Superior temporal gyrus (tissue), 1 donor: ENCODE measurements around the gene ATRNL1.
"Not testable (repeated sequence)": the region's sequence is repeated elsewhere in the genome, so short reads cannot be mapped to it uniquely, and the experiment has no call there.

Source experiments
- DNase-seq: peaks from one replicate; pipeline ENCODE4 v3.0.0-alpha.2; 2016; ENCODE audit errors: extremely low spot score

The ATRNL1 gene

DNA sequence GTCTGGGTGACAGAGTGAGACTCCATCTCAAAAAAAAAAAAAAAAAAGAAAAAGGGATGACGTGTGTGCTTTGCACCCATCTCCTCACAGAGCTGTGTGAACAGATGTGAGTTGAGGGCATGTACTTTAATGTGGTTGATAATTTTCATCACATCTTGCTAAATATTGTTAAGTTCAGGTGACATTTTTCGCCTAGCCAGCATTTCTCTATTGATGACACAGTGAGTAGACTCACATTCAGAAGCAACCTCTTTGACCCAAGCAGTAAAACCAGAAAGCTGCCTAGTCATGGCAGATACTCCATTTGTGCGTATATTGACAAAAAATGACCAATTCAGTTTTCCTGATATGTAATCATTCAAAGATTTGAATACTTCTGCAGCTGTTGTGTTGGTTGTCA lies 126.0 kb downstream of the ATRNL1 start:
- DNase-seq = no peak

DNA sequence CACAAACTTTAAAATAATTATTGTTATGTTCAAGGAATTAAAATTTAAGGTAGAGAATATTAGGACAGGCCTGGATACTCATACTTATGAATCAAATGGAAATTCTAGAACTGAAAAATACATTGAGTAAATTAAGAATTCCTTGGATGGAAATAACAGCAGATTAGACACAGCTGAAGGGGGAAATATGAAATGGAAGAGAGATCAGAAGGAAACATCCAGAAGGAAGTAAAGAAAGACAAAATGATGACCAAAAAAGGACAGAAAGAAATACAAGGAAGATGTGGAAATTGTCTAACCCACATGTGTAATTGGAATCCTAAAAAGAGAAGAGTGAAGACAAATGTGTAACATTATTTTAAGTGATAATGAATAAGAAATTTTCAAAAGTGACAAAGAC lies 128.9 kb downstream of the ATRNL1 start:
- DNase-seq = no peak

DNA sequence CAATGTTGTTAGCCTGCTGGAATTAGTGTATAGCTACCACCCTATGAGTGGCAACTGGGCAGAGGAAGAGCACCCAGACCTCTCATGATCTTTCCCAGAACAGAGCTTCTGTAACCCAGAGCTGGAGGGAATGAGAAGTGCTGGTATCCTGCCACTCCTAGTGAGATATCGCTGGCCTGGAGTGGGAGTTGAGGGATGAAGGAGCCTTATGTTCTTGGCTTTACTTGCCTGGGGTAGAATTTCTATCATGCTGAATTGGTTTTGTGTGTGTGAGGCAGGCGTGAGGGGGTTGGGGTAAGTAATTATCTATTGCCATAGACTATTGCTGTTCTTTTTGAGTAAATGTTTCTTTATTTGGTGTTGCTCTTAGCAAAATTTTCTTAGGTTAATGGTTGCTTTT lies 146.6 kb downstream of the ATRNL1 start:
- no peak for DNase-seq

DNA sequence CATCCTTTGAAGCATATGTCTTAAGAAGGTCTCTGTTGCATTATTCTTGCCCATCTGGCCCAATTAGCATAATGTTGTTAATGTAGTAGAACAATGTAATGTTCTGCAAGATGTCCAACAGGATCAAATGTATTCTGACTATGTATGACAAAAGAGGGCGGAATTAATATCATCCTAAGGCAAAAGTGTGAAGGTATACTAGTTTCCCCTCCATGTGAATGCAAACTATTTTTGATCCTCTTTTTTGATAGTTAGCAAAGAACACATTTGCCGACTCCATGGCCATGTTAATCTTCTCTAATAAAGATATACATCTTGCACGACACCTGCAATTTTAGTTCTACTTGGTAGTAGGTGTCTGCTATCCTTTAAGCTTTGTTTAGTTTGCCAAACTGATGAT lies 157.6 kb downstream of the ATRNL1 start:
- DNase-seq = no peak

- DNase-seq = not testable (repeated sequence)
Observed at GRCh38 chr10:115253765-115254164, 160.6 kb downstream of the ATRNL1 start.

GRCh38 chr10:115272482-115272881 lies 179.3 kb downstream of the ATRNL1 start:
- DNase-seq = no peak

- DNase-seq = no peak
Observed at GRCh38 chr10:115278294-115278693, 185.1 kb downstream of the ATRNL1 start.

GRCh38 chr10:115295213-115295805 lies 202.1 kb downstream of the ATRNL1 start:
- no peak for DNase-seq

DNA sequence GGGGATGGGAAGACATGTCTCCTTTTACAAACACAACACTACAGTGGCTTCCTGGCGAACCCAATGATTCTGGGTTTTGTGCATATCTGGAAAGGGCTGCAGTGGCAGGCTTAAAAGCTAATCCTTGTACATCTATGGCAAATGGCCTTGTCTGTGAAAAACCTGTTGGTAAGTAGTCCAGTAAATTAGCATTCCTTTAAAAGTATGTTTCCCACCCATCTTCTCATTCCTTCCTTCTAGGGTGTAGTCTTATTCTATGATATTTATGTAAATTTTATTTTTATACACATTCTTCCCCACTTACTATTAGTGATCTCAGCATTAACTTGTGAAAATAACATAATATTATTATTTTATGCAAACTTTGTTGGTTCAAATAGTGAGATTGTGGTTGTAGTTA lies 206.9 kb downstream of the ATRNL1 start:
- DNase-seq = no peak

DNA sequence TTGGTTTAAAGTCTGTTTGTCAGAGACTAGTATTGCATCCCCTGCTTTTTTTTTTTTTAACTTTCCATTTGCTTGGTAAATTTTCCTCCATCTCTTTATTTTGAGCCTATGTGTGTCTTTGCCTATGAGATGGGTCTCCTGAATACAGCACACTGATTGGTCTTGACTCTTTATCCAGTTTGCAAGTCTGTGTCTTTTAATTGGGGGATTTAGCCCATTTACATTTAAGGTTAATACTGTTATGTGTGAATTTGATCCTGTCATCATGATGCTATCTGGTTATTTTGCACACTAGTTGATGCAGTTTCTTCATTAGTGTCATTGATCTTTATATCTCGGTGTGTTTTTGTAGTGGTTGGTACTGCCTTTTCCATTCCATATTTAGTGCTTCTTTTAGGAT lies 226.5 kb downstream of the ATRNL1 start:
- DNase-seq = not testable (repeated sequence)

DNA sequence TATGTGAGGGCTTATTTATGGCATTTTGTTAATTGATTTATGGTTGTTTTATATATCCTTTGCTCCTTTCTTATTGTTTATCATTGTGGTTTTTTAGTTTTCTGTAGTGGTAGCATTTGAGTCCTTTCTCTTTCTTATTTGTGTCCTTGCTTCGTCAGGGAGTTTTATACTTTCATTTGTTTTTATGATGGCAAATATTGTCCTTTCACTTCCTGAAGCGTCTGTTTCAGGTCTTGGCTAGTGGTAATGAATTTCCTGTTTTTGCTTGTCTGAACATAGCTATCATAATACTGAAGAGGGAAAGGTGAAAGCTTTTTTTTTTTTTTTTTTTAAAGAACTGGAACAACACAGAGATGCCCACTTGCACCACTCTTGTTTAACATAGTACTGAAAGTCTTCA lies 228.2 kb downstream of the ATRNL1 start:
- no peak for DNase-seq

DNA sequence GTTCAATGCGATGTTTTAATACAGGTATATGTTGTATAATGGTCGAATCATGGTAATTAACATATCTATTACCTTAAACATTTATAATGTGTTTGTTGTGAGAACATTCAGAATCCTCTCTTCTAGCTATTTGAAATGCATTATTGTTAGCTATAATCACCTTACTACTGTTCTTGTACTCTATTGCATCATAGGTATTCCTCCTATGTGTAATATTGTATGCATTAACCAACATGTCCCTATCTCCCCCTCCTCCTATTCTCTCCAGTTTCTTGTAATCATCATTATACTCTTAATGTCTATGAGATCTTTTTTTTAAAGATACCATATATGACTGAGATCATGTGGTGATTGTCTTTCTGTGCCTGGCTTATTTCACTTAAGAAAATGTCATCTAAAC lies 235.2 kb downstream of the ATRNL1 start:
- no peak for DNase-seq

DNA sequence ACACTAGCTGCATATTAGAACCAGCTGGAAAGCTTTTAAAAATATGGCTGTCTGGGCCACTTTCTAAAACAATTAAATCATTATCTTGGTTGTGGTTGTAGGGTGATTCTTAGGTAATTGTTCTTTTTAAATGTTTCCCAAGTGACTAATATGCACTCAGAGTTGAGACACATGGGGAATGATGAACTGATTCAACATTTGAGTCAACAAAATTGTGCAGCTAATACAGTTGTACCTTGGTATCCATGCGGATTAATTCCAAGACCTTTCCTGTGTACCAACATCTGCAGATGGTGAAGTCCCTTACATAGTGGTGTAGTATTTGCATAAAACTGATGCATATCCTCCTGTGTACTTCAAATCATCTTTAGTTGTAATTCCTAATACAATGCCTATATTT lies 242.2 kb downstream of the ATRNL1 start:
- DNase-seq = no peak

- peak; percentile 13 for DNase-seq
Observed at GRCh38 chr10:115355162-115355760, 262.1 kb downstream of the ATRNL1 start.

- not testable (repeated sequence) for DNase-seq
Observed at GRCh38 chr10:115367920-115368319, 274.8 kb downstream of the ATRNL1 start.

DNA sequence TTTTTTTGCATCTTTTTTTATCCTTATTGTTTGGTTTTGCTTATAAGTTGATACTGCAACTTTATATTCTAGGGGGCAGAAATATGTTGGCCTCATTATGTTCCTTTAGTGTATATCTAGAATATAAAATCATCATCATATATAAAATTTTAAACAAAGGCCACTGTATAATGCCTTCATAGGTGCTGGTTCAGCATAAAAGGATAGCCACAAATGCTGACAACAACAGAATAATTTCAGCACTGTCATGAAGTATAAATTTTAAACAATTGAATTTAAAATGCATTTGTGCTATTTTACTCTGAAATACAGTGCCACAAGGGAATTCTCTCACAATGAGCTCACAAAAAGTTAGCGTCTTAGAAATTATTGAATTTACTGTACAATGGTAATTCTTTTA lies 285.9 kb downstream of the ATRNL1 start:
- DNase-seq = no peak

- no peak for DNase-seq
Observed at GRCh38 chr10:115384665-115385064, 291.5 kb downstream of the ATRNL1 start.

DNA sequence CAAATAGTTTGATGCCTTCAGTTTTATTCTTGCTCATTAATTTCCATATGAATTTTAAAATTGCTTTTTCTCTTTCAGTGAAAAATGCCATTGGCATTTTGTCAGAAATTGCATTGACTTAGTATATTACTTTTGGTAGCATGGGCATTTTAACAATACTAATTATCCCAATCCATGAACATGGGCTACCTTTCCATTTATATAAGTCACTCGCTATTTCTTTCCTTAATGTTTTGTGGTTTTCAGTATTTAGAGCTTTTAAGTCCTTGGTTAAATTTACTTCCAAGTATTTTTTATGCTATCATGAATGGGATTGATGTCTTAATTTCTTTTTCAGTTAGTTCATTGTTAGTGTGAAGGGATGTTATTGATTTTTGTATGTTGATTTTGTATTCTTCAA lies 297.4 kb downstream of the ATRNL1 start:
- DNase-seq = no peak

GRCh38 chr10:115398026-115398425 lies 304.9 kb downstream of the ATRNL1 start:
- no peak for DNase-seq

GRCh38 chr10:115402699-115403098 lies 309.5 kb downstream of the ATRNL1 start:
- no peak for DNase-seq

DNA sequence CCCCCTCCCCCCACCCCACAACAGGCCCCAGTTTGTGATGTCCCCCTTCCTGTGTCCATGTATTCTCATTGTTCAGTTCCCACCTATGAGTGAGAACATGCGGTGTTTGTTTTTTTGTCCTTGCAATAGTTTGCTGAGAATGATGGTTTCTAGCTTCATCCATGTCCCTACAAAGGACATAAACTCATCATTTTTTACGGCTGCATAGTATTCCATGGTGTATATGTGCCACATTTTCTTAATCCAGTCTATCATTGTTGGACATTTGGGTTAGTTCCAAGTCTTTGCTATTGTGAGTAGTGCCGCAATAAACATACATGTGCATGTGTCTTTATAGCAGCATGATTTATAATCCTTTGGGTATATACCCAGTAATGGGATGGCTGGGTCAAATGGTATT lies 312.7 kb downstream of the ATRNL1 start:
- not testable (repeated sequence) for DNase-seq

DNA sequence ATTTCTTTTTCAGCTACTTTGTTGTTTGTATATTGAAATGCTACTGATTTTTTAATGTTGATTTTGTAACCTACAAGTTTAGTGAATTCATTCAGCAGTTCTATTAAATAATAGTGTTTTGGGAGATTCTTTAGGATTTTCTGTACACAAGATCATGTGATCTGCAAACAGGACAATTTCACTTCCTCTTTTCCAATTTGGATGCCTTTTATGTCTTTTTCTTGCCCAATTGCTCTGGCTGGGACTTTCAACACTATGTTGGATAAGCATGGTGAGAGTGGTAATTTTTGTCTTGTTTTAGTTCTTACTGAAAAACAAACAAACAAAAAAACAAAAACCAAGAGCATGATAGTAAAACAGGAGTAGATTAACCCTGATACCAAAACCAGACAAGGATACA lies 316.2 kb downstream of the ATRNL1 start:
- DNase-seq = no peak

- no peak for DNase-seq
Observed at GRCh38 chr10:115417585-115418265, 324.6 kb downstream of the ATRNL1 start.
